ENCODE data around the gene GAL.
A peak's percentile ranks its signal among the peaks of the same experiment; 100 is the strongest.

Gene GAL

DNA sequence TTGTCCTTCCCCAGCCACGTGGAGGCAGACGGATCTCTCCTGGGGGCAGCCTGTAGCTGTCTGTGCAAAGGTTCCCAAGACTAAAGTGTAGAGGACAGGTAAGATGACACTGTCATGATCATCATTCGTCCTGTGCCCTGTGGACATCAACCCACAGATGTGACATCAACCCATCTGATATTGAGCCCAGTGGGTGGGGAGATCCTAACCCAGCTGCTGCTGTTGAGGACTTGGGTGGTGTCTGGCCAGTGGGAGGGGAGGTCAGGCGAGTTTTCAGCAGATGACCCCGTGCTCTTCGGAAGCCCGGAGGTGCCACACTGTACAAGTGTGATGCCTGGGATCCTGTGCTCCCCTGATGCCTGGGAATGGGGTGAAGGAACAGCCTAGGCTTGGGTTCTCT lies 1.2 kb upstream of the GAL start:
- no peak overlapping the region for H3K18ac ChIP-seq (ENCODE audit: low read length)
- H2AK5ac ChIP-seq (ENCODE audit: low read depth, low read length), result peak overlapping the region; percentile 91
- no peaks in the 10 kb centered on the region for H3K36me3 ChIP-seq (replicated peaks in 1 of 2; ENCODE audit: control insufficient read depth in 2 of 2, insufficient read depth in 2 of 2, low read length in 2 of 2)
- H3K4me2 ChIP-seq (ENCODE audit: insufficient read depth, low read length, poor library complexity, severe bottlenecking), result no peak overlapping the region
- H3K9ac ChIP-seq (ENCODE audit: low read depth, low read length, poor library complexity), result no peak overlapping the region
- no CpG with 5 or more reads among the region's 7 CpGs for WGBS, 2 donors (ENCODE audit: extremely low coverage in 2 of 2, insufficient read length in 2 of 2, insufficient replicate concordance in 1 of 2)
- peaks cover 23 to 68% (median 53%) of the 10 kb centered on the region in 3 experiments for H3K27me3 ChIP-seq (ENCODE audit: control insufficient read depth in 3 of 3, insufficient read depth in 3 of 3, low read depth in 1 of 3, low read length in 3 of 3)
- no peak overlapping the region for H2BK15ac ChIP-seq (ENCODE audit: low read length)
- H2BK5ac ChIP-seq (ENCODE audit: low read length), result no peak overlapping the region
- H2AFZ ChIP-seq (ENCODE audit: low read length), result no peak overlapping the region
- H3K9me3 ChIP-seq (replicated peaks in 1 of 2; ENCODE audit: control insufficient read depth in 2 of 2, insufficient read depth in 1 of 2, low read depth in 1 of 2, low read length in 2 of 2), result no peaks in the 10 kb centered on the region
- H3K27ac ChIP-seq (replicated peaks; ENCODE audit: low read length), result no peak overlapping the region
- H3K4me1 ChIP-seq (ENCODE audit: control insufficient read depth in 2 of 2, insufficient read depth in 1 of 2, low read depth in 1 of 2, low read length in 2 of 2), result no peaks in the 10 kb centered on the region
- no peak for DNase-seq (ENCODE audit: low spot score)
- peak overlapping the region; percentile 63 for H2BK12ac ChIP-seq (ENCODE audit: low read length)
- H3K4ac ChIP-seq (ENCODE audit: low read length), result no peak overlapping the region
- no peak overlapping the region for H4K8ac ChIP-seq (ENCODE audit: low read depth, low read length)
- no peak overlapping the region for H4K91ac ChIP-seq (ENCODE audit: low read depth, low read length, poor library complexity)
- H2BK120ac ChIP-seq (ENCODE audit: low read depth, low read length), result peak overlapping the region; percentile 38
- no peaks in the 10 kb centered on the region for H3K79me1 ChIP-seq (ENCODE audit: low read depth, low read length)
- peak overlapping the region; percentile 78 for H3K23ac ChIP-seq (ENCODE audit: low read depth, low read length, poor library complexity)
- no peak overlapping the region for H3K14ac ChIP-seq (ENCODE audit: low read length)
- no peak overlapping the region for H3K4me3 ChIP-seq (ENCODE audit: low read length in 2 of 2)

DNA sequence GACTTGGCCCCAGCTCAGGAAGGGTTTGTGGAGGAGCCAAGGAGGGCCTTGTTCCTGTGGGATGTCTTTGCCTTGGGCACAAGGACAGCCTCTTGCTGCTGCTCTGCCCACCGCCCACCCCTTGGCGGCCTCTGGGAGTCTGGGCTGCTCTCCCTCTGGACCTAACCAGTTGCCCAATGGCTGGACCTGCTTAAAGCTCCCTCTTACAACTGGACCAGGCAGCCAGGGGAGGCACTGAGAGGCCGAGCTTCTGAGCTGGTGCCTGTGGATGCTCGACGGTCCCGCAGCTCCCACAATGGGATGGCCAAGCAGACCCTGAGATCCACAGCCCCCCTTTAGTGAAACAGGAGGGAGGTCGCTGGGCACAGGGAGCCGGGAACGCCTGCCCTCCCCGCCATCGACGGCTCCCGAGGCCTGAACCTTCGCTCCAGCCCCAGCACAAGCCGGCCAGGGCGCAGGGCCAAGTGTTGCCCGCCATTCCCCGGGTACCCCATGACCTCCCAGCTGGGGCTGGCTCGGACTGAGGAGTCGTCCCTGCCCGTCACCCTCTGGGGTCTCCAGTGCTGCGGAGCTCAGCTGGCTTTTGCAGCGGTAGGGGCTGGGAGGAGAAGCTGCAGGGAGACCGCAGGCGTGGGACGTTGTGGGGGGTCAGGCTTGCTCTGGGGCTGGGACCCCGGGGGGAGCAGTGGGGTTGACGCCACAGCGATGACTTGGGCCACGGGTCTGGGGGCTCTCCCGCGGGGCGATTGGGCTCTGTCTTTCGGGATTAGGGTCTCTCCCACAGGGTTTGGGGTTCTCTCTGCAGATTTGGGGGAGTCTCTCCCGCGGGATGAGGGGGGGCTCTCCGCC lies 584 bp upstream of the GAL start:
- Histone ChIP-seq H2AFZ (ENCODE audit: low read length) (peak overlapping the region; percentile 63), H3K36me3 (replicated peaks in 1 of 2; ENCODE audit: control insufficient read depth in 2 of 2, insufficient read depth in 2 of 2, low read length in 2 of 2) (no peaks in the 10 kb centered on the region), H3K18ac (ENCODE audit: low read length) (peak overlapping the region; percentile 77), H4K91ac (ENCODE audit: low read depth, low read length, poor library complexity) (no peak overlapping the region), H3K27ac (replicated peaks; ENCODE audit: low read length) (no peak overlapping the region), H2BK120ac (ENCODE audit: low read depth, low read length) (peak overlapping the region; percentile 38), H2BK12ac (ENCODE audit: low read length) (peak overlapping the region; percentile 63), H4K8ac (ENCODE audit: low read depth, low read length) (no peak overlapping the region), H3K23ac (ENCODE audit: low read depth, low read length, poor library complexity) (peak overlapping the region; percentile 80), H2AK5ac (ENCODE audit: low read depth, low read length) (peak overlapping the region; percentile 91), H3K14ac (ENCODE audit: low read length) (peak overlapping the region; percentile 75), H3K4ac (ENCODE audit: low read length) (peak overlapping the region; percentile 29), H3K9me3 (replicated peaks in 1 of 2; ENCODE audit: control insufficient read depth in 2 of 2, insufficient read depth in 1 of 2, low read depth in 1 of 2, low read length in 2 of 2) (no peaks in the 10 kb centered on the region), H3K4me2 (ENCODE audit: insufficient read depth, low read length, poor library complexity, severe bottlenecking) (peak overlapping the region; percentile 97), H3K9ac (ENCODE audit: low read depth, low read length, poor library complexity) (peak overlapping the region; percentile 30), H3K4me1 (ENCODE audit: control insufficient read depth in 2 of 2, insufficient read depth in 1 of 2, low read depth in 1 of 2, low read length in 2 of 2) (no peaks in the 10 kb centered on the region), H2BK5ac (ENCODE audit: low read length) (no peak overlapping the region), H2BK15ac (ENCODE audit: low read length) (peak overlapping the region; percentile 41), H3K4me3 (ENCODE audit: low read length in 2 of 2) (peak overlapping the region in 1 of 2 donors; percentile 72), H3K79me1 (ENCODE audit: low read depth, low read length) (no peaks in the 10 kb centered on the region), H3K27me3 (ENCODE audit: control insufficient read depth in 3 of 3, insufficient read depth in 3 of 3, low read depth in 1 of 3, low read length in 3 of 3) (peaks cover 23 to 74% (median 53%) of the 10 kb centered on the region in 3 experiments)
- DNase-seq (ENCODE audit: low spot score), result no peak
- no CpG with 5 or more reads among the region's 37 CpGs for WGBS, 2 donors (ENCODE audit: extremely low coverage in 2 of 2, insufficient read length in 2 of 2, insufficient replicate concordance in 1 of 2)

DNA sequence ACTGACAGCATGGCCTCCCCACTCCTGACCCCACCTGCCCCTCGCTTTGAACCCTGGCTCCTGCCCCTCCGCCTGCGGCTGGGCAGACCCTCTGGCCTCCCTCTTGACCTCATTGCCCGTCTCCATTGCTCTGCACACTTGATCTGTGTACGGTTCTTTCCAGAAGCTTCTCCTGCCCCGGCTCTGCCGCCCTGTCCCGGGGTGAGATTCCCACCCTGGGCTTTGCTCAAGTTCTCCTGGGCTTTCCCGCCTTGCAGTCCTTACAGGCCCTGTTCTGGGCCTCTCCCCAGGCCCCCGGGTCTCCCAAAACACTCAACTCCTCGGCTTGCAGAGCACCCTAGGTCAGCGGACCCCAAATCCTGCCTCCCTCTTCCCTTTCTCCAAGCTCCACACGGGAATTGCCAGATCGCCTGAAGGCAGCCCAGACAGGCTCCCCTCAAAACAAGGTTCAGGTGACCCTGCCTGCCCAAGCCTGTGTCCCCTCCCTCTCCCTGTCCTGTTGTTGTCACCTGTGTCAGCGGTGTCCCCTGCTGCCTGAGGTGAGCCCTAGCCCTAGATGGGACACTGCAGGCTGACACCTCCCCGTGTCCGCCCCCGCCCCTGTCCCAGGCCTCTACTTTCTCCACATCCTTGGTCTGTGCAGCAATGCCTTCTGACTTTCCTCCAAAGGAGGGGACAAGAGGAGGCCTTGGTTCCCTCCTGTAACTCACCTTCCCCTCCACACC lies 1.5 kb downstream of the GAL start:
- Histone ChIP-seq H2AFZ (ENCODE audit: low read length) (no peak overlapping the region), H3K4me2 (ENCODE audit: insufficient read depth, low read length, poor library complexity, severe bottlenecking) (no peak overlapping the region), H3K4me3 (ENCODE audit: low read length in 2 of 2) (no peak overlapping the region), H4K8ac (ENCODE audit: low read depth, low read length) (no peak overlapping the region), H2BK12ac (ENCODE audit: low read length) (no peak overlapping the region), H4K91ac (ENCODE audit: low read depth, low read length, poor library complexity) (no peak overlapping the region), H3K9me3 (replicated peaks in 1 of 2; ENCODE audit: control insufficient read depth in 2 of 2, insufficient read depth in 1 of 2, low read depth in 1 of 2, low read length in 2 of 2) (no peaks in the 10 kb centered on the region), H3K79me1 (ENCODE audit: low read depth, low read length) (no peaks in the 10 kb centered on the region), H3K9ac (ENCODE audit: low read depth, low read length, poor library complexity) (no peak overlapping the region), H3K4me1 (ENCODE audit: control insufficient read depth in 2 of 2, insufficient read depth in 1 of 2, low read depth in 1 of 2, low read length in 2 of 2) (peaks cover 0 to 2% of the 10 kb centered on the region in 2 donors), H3K18ac (ENCODE audit: low read length) (peak overlapping the region; percentile 29), H3K23ac (ENCODE audit: low read depth, low read length, poor library complexity) (peak overlapping the region; percentile 77), H3K27ac (replicated peaks; ENCODE audit: low read length) (no peak overlapping the region), H2BK120ac (ENCODE audit: low read depth, low read length) (no peak overlapping the region), H2BK15ac (ENCODE audit: low read length) (no peak overlapping the region), H2AK5ac (ENCODE audit: low read depth, low read length) (peak overlapping the region; percentile 81), H3K4ac (ENCODE audit: low read length) (no peak overlapping the region), H2BK5ac (ENCODE audit: low read length) (peak overlapping the region; percentile 41), H3K36me3 (replicated peaks in 1 of 2; ENCODE audit: control insufficient read depth in 2 of 2, insufficient read depth in 2 of 2, low read length in 2 of 2) (no peaks in the 10 kb centered on the region), H3K14ac (ENCODE audit: low read length) (no peak overlapping the region), H3K27me3 (ENCODE audit: control insufficient read depth in 3 of 3, insufficient read depth in 3 of 3, low read depth in 1 of 3, low read length in 3 of 3) (peaks cover 23 to 90% (median 53%) of the 10 kb centered on the region in 3 experiments)
- no CpG with 5 or more reads among the region's 18 CpGs for WGBS, 2 donors (ENCODE audit: extremely low coverage in 2 of 2, insufficient read length in 2 of 2, insufficient replicate concordance in 1 of 2)
- DNase-seq (ENCODE audit: low spot score), result no peak

DNA sequence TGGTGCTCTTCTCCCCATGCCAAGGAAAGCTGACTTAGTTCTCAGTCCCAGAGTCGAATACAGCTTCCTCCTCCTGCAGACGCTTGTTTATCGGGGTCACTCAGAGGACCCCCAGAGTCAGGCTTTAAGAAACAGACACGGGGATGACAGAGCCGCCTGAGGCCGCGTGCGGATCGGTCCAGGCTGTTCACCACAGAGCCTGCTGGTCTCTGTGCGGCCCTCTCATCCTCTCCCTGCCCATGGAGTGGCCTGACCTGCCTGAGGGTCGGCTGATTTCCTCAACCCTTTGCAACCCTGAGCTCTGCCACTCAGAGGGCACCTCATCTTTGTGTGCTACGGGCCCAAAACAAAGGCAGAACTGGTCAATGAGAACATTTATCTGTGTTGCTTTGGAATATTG lies 2.1 kb downstream of the GAL start:
- Histone ChIP-seq H3K36me3 (replicated peaks in 1 of 2; ENCODE audit: control insufficient read depth in 2 of 2, insufficient read depth in 2 of 2, low read length in 2 of 2) (no peaks in the 10 kb centered on the region), H3K14ac (ENCODE audit: low read length) (no peak overlapping the region), H3K4me2 (ENCODE audit: insufficient read depth, low read length, poor library complexity, severe bottlenecking) (no peak overlapping the region), H2BK15ac (ENCODE audit: low read length) (no peak overlapping the region), H3K9me3 (replicated peaks in 1 of 2; ENCODE audit: control insufficient read depth in 2 of 2, insufficient read depth in 1 of 2, low read depth in 1 of 2, low read length in 2 of 2) (no peaks in the 10 kb centered on the region), H2BK5ac (ENCODE audit: low read length) (peak overlapping the region; percentile 41), H2AK5ac (ENCODE audit: low read depth, low read length) (no peak overlapping the region), H3K9ac (ENCODE audit: low read depth, low read length, poor library complexity) (no peak overlapping the region), H2BK120ac (ENCODE audit: low read depth, low read length) (no peak overlapping the region), H3K4ac (ENCODE audit: low read length) (no peak overlapping the region), H4K91ac (ENCODE audit: low read depth, low read length, poor library complexity) (no peak overlapping the region), H2BK12ac (ENCODE audit: low read length) (no peak overlapping the region), H3K27ac (replicated peaks; ENCODE audit: low read length) (no peak overlapping the region), H3K79me1 (ENCODE audit: low read depth, low read length) (no peaks in the 10 kb centered on the region), H4K8ac (ENCODE audit: low read depth, low read length) (no peak overlapping the region), H2AFZ (ENCODE audit: low read length) (no peak overlapping the region), H3K23ac (ENCODE audit: low read depth, low read length, poor library complexity) (no peak overlapping the region), H3K4me3 (ENCODE audit: low read length in 2 of 2) (no peak overlapping the region), H3K4me1 (ENCODE audit: control insufficient read depth in 2 of 2, insufficient read depth in 1 of 2, low read depth in 1 of 2, low read length in 2 of 2) (peaks cover 0 to 2% of the 10 kb centered on the region in 2 donors), H3K18ac (ENCODE audit: low read length) (no peak overlapping the region), H3K27me3 (ENCODE audit: control insufficient read depth in 3 of 3, insufficient read depth in 3 of 3, low read depth in 1 of 3, low read length in 3 of 3) (peaks cover 23 to 96% (median 53%) of the 10 kb centered on the region in 3 experiments)
- no CpG with 5 or more reads among the region's 12 CpGs for WGBS, 2 donors (ENCODE audit: extremely low coverage in 2 of 2, insufficient read length in 2 of 2, insufficient replicate concordance in 1 of 2)
- no peak for DNase-seq (ENCODE audit: low spot score)
